CD4-positive, alpha-beta T cell treated with Interleukin-6 at 100 ng/mL for 8 hours (primary cell): ENCODE data around the gene MCL1.
"Not testable (repeated sequence)": the region's sequence is repeated elsewhere in the genome, so short reads cannot be mapped to it uniquely, and the experiment has no call there.

Source experiments
- DNase-seq: peaks from one replicate; pipeline ENCODE4 v3.0.0-alpha.2; 2020; ENCODE audit warnings: mixed read lengths, low spot score

Gene MCL1

DNA sequence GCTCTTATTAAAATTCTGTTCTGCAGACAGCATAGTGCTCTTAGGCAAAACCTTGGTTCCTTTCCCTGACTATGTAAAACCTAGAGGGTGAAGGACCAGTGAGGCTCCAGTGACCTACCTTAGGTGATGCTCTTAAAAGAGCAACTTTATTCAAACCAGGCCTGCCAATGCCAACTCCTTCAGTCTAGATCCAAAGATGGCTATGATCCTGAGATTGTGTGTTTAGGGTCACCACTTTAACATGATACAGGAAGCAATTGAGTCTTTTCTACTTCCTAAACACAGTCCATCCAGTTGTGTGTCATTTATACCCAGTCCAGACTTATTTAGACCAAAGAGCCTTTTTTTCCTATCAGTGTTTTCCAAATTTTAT is 10.8 kb downstream of the MCL1 start:
- no peak for DNase-seq

DNA sequence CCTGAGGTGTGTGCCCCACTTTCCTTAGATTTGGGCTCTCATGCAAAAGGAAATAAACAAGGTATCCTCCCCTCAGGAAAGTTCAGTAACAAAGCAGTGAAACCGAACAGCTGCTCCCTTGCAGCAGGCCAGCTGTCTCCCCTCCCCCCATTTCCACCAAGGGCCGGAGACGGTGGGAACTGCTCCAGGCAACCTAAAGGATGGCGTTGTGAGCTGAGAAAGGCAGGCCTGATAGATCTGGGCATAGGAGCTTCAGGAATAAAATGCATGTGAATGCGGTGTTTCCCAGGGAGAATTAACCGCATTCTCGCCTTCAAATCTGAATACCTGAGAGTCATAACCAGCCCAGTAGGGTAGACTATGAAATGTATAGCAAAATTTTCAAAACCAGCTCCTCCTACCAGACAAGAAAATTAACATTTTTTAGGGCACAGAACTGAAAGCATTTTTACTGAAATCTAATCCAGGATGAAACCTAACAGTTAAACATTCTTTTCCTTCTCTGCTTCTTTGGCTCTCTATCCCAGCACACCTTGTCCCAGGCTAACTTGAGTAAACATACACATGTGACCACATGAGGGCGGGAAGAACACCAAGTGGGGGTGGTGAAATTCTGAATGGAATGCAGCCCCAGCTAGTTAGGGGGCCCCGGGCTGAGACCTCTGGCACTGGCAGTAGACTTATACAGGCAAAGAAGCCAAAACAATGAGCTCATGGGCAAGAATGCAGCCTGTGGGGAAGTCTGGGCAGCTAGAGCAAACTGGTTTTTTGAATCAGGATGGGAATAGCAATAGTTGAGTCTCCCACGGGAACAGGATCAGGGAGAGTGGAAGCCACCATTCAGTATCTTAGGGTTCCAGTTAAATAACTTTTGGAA is 11.5 kb downstream of the MCL1 start:
- DNase-seq = no peak

DNA sequence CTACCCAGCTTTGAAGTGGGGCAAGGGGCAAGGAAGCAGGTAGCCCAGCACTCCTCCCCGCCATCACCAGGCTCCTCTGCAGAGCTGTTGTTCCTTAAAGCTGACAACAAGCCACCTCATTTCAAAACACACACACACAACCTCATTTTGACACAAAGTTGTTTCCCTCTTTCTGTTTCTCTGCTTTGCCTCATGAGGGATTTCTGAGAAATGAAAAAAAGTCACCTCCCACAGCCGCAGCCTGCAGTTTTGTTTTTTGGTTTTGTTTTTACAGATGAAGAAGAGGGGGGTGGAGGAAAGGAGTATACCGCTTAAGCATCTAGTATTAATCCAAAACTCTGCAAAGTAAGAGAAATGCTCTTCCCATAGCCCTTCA is 12.1 kb downstream of the MCL1 start:
- DNase-seq = peak; percentile 78

DNA sequence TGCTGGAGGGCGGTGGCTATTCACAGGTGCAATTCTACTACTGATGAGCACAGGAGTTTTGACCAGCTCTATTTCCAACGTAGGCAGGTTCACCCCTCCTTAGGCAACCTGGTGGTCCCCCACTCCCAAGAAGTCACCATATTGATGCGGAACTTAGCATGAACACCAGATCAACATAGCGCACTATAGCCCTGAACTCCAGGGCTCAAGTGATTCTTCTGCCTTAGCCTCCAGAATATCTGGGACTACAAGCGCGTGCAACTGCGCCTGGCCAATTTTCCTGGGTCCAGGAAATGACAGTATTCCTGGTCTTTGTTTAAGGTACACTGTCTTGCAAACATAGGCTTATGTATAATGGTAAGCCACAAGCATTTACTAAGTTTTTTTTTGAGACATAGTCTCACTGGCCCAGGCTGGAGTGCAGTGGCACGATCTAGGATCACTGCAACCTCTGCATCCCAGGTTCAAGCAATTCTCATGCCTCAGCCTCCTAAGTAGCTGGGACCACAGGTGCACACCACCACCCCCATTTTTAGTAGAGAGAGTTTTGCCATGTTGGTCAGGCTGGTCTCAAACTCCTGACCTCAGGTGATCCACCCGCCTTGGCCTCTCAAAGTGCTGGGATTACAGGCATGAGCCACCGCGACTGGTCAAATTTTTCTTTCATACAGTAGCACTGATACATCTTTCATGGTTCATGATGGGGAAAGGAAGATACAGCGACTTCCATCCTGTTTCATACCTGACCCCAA is 12.6 kb downstream of the MCL1 start:
- no peak for DNase-seq

DNA sequence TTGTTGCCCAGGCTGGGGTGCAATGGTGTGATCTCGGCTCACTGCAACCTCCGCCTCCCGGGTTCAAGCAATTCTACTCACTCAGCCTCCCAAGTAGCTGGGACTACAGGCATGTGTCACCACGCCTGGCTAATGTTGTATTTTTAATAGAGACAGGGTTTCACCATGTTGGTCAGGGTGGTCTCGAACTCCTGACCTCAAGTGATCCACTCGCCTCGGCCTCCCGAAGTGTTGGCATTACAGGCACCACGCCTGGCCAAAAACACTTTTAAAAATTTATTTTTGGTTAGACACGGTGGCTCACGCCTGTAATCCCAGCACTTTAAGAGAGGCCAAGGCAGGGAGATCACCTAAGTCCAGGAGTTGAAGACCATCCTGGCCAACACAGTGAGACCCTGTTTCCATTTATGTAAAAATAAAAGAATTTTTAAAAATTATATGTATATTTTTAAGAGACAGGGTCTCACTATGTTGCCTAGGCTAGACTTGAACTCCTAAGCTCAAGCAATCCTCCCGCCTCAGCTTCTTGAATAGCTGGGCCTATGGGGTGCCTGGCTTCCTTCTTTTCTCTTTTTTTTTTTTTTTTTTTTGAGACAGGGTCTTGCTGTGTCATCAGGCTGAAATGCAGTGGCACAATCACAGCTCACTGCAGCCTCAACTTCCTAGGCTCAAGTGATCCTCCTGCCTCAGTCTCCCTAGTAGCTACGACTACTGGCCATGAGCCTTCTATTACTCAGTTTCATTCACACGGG is 14.0 kb downstream of the MCL1 start:
- not testable (repeated sequence) for DNase-seq

DNA sequence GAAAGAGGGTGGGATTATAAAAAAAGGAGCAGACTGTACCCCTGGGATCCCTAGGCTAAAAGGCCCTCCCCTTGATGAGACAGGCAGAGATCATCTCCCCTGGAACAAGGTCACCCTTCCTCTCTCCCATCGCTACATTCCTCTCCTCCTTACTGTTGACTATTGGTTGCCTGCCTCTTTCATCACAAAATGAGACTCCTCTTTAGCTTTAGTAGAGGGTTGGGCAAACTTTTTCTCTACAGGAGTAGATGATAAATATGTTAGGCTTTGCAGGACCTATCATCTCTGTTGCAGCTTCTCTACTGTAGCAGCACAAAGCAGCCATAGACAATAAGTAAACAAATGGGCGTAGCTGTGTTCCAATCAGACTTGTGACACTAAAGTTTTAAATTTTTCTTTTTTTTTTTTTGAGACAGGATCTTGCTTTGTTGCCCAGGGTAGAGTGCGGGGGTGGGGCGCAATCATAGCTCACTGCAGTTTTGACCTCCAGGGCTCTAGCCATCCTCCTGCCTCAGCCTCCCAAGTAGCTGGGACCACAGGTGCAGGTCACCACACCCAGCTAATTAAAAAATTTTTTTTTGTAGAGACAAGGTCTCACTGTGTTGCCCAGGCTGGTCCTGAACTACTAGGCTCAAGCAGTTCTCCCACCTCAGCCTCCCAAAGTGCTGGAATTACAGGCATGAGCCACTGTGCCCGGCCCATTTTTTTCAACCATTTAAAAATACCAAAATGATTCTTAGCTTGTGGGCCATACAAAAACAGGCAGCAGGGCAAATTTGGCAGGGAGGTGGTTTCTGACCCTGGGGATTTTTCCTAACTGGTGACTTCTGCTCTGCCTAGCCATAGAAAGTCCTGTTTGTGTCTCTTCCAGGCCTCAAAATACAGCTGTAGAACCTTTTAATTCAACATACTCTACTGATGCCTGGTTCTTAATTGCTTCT is 15.1 kb downstream of the MCL1 start:
- peak; percentile 34 for DNase-seq

DNA sequence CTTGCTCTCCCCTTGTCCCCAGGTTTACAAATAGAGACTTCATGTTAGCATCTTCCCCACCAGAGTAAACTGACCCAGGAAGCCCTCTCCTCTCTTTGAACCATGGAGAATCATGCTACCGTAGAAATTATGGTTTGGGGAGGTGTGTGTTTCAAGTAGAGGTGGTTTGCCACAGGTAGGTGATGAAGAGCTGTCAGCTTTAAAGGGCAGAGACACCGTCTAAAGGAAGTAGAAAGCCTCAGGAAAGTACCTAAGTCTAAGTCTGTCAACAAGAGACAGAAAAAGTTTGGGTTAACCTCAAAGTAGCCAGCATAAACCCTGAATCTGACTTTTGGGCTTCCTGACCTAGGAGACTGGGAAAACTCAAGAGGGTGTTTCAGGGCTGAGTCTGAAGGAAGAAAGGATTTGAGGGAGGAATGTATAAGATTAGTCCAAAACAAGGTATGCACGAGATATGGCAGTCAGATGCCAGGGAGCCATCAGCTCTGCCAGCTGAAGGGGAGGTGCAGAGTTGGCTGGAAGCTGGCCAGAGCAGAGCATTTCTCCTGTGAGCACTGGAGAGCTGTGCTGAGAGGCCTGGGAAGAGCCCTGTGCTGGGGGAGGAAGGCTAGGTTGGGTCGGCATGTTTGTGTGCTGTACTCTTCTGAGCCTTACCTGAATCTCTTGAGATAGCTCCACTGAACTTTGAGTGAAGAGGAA is 15.9 kb downstream of the MCL1 start:
- peak; percentile 81 for DNase-seq

DNA sequence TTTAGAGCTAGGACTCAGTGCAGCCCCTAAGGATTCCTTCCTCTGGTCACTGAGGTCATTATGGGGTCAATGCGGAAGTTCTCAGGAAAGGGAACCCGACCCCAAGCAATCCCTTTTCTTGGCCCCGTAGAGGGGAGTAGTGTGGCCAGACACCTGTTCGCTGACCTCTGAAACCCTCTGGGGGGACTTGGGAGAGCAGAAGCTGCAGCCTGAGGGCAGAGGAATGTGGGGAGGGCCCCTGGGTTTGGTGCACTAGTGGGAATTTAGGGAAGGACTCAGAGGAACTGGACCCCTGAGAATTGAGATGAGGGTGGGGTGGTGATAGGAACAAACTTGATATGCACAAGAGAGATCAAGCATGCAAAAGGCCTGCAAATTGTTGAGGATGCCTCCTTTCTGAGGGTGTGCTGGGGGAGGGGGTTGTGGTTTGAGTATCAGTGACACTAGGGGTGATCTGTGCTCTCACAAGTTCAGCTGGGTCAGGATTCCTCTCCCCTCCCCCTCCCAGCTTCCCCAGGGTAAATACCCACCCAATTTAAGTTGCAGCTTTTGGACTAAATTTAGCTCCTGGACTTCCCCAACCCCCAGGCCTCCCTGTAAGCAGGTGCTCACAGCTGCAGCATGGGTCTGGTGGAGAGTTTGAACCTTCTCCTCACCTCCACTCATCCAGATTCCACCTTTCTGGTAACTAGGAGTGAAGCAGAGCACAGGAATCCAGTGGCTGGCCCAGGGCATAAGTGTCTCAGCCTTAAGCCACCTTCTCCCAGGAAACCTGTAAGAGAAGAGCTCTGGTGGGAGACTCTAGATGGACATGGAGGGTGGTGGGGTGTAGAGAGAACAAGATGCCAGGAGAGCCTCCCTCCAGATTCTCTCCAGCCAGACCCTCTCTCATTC is 16.7 kb downstream of the MCL1 start:
- DNase-seq = peak; percentile 87

DNA sequence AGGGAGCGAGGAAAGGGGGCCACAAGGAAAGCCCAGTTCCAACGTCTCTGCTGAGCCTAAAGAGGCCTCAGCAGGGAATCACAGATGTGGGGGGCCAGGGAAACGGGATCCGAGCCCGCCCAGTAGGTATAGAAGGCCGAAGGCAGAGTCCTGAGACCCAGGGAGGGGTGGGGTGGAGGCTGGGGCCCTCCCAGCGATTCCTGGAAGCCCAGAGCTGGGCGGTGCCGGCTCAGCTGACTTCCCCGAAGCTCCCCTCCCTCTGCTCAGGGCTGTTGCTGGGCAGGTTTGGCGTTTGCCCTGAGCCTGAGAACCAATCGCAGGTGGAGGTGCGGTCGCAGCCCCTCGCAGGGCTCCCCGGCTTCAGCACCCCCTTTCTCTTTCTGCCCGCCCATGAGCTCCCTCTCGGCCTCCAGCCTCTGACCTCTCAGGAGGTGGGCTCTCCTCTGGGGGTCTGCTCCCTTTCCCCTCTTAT is 17.4 kb downstream of the MCL1 start:
- DNase-seq = peak; percentile 91

DNA sequence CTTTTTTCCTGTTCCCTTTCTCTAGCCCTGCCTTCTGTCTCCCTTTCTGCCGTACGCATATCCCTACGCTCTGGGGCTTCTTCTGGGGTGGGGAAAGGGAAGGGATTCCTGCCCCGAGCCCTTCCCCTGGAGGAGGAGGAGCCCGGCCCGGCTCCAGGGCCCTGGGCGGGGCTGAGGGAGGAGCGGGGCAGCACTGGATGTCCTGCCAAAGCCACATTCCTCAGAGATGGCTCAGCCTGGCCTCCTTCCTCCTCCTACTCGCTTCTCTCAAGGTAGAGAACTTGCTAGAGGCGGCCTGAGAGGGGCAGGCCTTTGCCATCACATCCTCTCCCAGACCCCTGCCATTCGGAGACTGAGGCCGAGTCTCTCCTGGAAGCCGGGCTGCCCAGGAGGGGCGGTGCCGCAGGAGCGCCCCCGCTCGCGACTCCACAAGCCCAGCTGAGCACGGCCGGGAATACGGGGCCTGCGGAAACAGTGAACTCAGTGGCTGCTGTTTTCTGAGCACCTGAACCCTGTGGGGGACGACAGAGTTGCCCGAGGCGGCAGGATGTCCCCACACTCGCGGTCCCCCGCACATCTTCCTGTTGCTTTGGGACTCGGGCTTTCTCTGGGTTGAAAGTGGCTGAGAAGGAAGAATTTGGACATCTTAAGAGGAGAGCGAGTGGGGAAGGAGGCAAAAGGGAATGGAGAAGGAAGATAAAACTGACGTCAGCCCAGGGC is 18.0 kb downstream of the MCL1 start:
- peak; percentile 64 for DNase-seq

DNA sequence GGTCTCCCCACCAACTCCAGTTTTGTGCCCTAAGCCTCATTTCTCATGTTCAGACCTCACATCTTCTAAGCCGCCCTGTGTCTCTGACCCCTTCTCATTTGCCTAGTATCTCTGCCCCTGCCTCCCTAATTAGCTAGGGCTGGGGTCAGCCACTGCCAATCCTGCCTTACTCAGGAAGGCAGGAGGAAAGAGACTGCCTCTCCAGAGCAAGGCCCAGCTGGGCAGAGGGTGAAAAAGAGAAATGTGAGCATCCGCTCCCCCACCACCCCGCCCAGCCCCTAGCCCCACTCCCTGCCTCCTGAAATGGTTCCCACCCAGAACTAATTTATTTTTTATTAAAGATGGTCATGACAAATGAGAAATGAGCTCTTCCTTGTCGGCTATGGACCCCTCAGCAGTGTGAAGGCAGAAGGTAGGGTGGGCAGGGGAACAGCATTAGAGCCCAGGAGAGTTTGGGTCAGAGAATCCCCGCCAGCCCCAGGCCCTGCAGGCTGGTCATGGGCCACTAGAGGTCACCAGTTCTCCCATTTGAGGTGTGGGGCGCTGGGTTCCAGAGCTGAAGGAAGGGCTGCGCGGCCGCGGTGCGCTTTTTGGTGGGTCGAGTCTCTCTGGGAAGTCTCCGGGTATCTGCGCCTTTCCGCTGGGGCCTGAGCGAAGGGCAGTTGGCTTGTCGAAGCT is 18.7 kb downstream of the MCL1 start:
- DNase-seq = peak; percentile 84

DNA sequence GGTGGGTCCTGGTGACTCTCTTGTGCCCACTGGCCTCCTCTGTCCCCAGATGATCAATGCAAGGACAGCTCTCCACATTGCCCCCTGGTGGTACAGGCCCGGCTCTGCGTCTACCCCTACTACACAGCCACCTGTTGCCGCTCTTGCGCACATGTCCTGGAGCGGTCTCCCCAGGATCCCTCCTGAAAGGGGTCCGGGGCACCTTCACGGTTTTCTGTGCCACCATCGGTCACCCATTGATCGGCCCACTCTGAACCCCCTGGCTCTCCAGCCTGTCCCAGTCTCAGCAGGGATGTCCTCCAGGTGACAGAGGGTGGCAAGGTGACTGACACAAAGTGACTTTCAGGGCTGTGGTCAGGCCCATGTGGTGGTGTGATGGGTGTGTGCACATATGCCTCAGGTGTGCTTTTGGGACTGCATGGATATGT is 19.4 kb downstream of the MCL1 start:
- peak; percentile 70 for DNase-seq

DNA sequence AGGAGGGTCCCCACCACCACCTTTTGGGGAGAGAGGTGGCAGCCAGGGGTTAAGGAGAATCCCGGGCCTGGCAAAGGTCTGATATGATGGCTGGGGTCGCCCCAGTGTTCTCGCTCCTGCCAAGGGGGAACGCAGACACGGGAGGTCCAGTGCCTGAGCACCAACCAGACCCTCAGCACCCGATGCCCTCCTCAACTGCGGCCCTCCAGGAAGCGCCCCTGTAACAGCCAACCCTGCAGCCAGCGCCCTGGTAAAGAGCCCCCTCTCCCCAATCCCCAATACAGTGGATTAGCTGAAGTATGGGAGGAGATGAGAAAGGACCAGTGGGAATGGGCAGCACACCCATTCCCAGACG is 19.8 kb downstream of the MCL1 start:
- no peak for DNase-seq

DNA sequence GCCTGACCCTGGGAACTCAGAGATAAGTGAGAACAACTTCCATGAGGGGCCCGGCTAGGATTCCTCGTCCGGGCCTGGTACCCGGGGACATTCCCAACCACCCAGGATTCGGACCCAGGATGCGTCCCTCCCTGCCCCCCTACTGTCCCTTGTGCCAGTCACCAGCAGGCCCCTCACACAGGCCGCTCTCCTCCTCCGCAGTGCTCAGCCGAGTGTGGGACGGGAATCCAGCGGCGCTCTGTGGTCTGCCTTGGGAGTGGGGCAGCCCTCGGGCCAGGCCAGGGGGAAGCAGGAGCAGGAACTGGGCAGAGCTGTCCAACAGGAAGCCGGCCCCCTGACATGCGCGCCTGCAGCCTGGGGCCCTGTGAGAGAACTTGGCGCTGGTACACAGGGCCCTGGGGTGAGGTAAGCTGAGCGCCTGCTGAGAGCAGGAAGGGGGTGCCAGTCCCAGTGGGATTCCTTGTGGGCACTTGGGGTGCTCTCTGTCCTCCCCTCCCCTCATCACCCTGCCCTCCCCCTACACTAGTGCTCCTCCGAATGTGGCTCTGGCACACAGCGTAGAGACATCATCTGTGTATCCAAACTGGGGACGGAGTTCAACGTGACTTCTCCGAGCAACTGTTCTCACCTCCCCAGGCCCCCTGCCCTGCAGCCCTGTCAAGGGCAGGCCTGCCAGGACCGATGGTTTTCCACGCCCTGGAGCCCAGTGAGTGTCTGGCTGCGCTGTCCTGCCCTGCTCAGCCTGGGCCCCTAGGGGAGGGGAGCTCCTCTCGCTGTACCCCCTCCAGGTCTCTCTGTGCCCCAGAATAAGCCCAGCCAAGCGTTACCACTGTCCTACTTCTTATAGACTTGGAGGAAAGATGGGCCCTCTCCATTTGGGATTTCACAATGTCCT is 20.4 kb downstream of the MCL1 start:
- no peak for DNase-seq

DNA sequence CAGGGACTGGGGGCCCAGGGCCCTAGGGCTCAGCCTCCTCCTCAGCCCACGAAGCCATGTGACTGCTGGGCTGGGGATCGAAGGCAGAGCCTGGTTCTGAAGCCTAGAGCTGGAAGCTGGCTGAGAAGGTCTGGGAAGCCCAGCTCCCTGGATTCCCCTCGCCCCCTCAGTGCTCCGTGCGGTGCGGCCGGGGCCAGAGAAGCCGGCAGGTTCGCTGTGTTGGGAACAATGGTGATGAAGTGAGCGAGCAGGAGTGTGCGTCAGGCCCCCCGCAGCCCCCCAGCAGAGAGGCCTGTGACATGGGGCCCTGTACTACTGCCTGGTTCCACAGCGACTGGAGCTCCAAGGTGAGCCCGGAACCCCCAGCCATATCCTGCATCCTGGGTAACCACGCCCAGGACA is 21.1 kb downstream of the MCL1 start:
- DNase-seq = no peak

DNA sequence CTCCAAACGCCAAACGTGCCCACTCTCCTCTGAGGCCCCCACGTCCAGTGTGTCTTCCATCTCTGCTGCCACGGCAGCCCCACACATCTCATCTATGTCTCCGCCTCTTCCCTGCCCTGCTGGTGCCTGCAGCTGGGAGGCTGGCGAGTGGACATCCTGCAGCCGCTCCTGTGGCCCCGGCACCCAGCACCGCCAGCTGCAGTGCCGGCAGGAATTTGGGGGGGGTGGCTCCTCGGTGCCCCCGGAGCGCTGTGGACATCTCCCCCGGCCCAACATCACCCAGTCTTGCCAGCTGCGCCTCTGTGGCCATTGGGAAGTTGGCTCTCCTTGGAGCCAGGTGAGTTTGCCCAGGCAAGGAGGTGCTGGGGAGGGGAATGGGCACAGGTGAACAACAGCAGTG is 21.6 kb downstream of the MCL1 start:
- DNase-seq = no peak

DNA sequence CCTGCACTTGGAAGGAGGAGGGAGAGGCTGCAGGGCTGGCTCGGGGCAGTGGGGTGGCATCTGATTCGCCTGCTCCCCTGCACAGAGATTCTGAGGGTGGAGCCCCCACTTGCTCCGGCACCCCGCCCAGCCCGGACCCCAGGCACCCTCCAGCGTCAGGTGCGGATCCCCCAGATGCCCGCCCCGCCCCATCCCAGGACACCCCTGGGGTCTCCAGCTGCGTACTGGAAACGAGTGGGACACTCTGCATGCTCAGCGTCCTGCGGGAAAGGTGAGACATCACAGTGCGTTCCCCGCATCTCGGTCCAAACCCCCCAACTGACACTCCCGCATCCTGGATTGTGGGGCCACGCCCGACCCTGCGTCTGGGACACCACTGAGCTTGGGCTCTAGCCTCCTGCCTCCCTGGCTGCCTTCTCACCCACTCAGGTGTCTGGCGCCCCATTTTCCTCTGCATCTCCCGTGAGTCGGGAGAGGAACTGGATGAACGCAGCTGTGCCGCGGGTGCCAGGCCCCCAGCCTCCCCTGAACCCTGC is 22.3 kb downstream of the MCL1 start:
- no peak for DNase-seq
